ENCODE data around the gene AK8.

The AK8 gene, protein sequence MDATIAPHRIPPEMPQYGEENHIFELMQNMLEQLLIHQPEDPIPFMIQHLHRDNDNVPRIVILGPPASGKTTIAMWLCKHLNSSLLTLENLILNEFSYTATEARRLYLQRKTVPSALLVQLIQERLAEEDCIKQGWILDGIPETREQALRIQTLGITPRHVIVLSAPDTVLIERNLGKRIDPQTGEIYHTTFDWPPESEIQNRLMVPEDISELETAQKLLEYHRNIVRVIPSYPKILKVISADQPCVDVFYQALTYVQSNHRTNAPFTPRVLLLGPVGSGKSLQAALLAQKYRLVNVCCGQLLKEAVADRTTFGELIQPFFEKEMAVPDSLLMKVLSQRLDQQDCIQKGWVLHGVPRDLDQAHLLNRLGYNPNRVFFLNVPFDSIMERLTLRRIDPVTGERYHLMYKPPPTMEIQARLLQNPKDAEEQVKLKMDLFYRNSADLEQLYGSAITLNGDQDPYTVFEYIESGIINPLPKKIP

DNA sequence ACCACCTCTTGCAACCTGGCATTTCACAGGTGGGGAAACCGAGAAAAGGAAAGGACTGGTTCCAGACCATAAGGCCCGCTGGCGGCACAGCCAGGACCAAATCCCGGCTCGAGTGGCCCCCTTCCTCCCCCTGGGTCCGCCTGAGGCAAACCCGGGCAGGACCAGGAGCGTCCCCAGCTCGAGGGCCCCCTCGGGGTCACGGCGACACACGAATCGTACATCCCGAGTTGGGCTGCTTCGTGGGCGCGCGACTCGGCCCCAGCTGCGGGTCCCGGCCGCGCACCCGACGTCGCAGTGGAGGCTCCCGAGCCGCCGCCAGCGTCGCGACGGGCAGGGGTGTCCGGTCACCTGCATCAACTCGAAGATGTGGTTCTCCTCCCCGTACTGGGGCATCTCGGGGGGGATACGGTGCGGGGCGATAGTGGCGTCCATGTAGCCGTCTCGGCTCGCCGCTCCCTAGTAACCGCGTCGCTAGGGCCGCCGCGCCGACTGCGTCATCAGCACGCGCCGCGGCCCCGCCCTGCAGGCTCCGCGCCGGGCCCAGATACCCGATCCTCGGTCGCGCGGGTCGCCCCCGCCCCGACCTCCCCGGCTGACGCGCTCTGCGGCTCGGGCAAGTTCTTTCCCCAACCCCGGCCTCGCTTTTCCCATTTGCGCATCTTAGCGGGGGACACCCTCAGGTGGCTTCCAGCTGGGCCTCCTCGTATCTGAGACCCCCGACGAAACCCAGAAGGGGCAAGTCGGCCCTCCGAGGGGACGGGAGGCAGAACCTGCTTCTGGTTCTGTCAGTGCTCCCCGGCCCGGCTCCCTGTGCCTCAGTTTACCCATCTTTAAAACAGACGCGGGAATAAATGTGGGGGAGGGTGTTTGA lies at the start of gene AK8:
TSS of gene AK8 (minus strand) at position 461 of the 871 bp plus-strand sequence. CDS start at position 432, 29 bp downstream.
- peak; percentile 69 for DNase-seq (ENCODE audit: low read depth)

GRCh38 chr9:132927704-132928103 lies 49.6 kb upstream of the AK8 start:
- no peak for DNase-seq (ENCODE audit: low read depth)

GRCh38 chr9:132923346-132923902 lies 45.3 kb upstream of the AK8 start:
- no peak for DNase-seq (ENCODE audit: low read depth)

DNA sequence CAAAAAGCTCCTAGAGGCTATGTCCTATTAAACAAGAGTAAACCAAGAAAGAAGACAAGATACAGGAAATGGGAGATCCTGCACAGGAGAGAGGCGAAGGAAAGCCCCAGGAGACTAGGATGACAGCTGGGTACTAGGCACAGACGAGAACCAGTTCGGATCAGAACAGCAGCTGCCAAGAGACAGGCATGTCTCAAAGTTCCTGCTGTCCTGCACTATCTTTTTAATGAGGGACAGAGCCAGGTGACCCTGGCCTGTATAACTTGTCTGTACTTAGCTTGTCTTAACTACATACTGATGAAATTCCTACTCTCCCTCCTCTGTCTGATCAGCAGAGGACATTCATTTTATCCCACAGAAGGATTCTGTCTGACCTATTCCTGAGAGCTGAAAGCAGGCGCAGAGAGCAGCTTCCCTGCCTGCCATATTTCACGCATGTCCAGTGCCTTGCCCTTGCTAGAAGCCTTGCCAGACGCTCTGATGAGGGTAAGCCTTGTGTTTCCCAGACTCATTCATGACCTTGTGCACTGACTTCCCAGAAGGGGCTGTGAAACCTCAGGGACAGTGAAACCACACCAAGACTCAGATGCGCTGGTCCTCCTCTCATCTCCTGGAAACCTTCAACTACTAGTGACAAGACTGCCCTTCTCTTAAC lies 41.7 kb upstream of the AK8 start:
- DNase-seq (ENCODE audit: low read depth): no peak

DNA sequence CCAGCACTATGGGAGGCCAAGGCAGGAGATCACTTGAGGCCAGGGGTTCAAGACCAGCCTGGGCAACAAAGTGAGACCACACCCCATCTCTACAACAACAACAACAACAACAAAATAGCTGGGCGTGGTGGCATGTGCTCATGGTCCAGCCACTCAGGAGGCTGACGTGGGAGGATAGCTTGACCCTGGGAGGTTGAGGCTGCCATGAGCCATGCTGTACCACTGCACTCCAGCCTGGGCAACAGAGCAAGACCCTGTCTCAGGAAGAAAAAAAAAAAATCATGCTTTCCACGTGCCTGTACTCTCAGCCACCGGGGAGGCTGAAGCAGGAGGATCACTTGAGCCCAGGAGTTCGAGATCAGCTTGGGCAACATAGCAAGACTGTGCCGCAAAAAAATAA lies 36.8 kb upstream of the AK8 start:
- DNase-seq (ENCODE audit: low read depth): no peak

- DNase-seq (ENCODE audit: low read depth): no peak
Observed at GRCh38 chr9:132912131-132912530, 34.0 kb upstream of the AK8 start.

DNA sequence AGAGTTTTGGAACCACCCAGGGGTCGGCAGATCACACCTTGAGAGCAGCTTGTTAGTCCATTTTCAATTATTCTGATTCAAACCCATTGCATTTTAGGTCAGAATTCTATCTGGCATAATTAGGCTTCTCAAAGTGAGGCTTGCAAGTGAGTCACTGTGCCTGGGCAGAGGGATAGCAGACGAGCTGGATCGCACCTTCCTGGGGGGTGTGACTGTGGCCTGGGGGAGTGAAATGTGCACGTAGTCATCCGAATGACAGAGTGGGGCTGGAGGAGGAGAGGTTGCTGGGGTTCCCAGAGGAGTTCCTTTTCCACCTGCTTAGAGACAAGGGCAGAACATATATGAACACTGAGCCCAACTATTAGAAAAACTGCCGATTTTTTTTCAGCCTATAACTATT lies 32.3 kb upstream of the AK8 start:
- DNase-seq (ENCODE audit: low read depth): no peak

DNA sequence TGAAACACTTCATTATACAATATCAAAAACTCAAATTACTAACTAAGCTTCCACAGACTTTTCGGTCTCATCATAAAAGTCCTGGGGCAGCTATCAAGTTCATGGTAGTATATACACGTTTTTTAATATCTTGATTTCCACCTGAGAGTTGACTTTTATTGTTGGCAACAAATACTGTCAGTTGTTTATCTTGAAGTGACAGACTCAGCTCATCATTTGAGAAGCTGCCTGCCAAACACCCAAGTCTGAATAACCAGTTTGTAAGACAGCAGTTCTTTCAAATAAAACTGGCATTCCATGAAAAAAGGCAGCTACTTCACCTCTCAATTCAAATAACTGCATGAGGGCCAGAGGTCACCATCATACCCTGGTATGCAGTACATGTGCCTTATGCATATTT lies 31.2 kb upstream of the AK8 start:
- DNase-seq (ENCODE audit: low read depth): no peak

- no peak for DNase-seq (ENCODE audit: low read depth)
Observed at GRCh38 chr9:132908635-132909034, 30.6 kb upstream of the AK8 start.

DNA sequence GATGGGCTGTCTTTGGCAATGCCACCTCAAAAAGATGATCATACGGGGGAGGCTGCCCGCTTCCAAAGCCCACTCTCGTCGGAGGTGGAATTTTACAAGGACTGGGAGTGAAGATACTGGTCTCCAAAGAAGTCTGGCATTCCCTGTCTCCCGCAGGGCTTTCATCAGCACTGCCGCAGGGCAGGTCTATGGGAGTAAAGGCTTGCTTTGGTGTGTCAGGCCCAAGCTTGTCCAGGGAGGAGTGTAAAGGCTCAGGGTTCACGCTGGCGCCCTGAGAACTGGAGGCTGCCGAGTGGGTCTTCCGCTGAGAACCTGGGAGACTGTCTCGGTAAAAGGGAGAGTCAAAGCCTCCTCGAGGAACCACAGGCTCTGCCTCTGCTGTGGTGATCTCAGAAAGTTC lies 27.6 kb upstream of the AK8 start:
- no peak for DNase-seq (ENCODE audit: low read depth)

- DNase-seq (ENCODE audit: low read depth): no peak
Observed at GRCh38 chr9:132903574-132904492, 25.7 kb upstream of the AK8 start.

DNA sequence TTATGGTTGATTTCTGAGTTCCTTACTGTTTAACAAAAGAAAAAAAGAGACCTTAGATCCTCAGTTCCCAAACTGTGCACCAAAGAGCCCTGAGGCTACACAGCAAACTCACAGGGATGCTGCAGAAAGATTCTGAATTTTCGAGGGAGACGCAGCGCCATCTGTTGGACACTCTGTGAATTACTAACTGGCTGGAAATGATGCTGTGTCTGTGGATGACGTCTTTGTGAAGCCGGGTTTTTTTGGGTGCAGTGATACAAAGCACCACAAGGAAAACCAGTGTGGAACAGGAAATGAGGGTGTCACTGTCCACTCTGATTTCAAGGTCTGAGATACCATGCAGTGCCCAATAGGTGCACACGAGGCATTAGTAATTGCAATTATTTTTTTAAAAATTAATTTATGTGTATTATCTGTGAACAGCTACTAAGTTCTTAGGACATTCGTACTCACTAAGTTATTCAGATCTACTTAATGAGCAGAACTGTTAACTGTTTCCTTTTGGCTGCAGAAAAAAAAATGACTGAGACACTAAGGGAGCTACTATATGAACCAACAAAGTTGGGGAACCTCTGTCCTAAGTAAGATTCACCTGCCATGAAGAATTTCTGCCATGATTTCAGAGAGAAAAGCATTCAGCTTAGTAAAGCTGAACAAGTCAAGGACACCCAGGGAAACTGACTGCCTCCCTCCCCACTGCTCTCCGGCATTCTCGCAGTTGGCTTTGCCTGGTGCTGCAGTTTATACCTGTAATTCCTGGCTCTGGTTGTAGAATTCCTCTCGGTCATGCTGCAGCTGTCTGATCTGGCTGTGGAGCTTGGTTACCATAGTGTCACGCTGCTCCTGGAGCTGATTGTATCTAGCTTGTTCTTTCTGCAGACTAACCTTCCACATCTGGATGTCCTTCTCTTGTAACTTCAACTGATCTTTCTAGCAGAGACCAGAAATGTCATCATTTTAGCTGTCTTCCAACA lies 24.1 kb upstream of the AK8 start:
- peak; percentile 67 for DNase-seq (ENCODE audit: low read depth)

GRCh38 chr9:132898051-132898450 lies 20.0 kb upstream of the AK8 start:
- DNase-seq (ENCODE audit: low read depth): no peak

DNA sequence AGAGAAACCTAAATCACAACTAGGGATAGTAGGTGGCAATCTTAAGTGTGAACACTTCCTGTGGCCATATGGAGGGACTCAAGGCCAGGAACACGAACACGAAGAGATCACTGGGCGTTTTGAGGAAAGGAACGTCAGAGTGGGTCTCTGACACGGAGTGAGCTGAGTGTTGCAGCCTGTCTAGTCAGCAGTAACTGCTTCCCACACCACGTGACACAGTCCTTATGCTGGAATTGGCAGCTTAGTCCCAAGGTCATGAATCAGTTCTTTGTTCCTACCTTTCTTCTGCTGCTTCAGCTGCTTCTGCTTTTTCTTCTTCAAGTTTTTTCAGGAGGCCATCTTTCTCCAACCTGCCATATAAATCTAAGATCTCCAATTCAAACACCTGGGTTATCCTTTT lies 18.8 kb upstream of the AK8 start:
- no peak for DNase-seq (ENCODE audit: low read depth)

DNA sequence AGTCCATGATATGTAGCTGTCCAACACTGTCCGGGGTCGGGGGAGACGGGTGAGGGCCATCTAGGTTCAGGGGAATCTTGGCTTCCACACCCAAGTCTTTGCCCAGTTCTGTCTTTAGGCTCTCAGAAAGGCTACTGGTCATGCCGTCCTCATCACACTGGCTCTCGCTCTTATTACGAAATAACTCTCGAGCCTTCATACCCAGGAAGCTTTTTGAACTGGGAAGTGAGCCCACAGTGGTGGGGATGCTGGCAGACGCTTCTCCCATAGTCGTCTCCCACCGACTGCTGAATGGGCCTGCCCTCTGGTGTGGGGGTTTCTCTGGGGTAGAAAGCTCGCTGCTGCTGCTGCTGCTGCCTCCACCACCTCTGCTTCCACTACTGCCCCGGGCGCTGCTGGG lies 18.2 kb upstream of the AK8 start:
- DNase-seq (ENCODE audit: low read depth): no peak

- no peak for DNase-seq (ENCODE audit: low read depth)
Observed at GRCh38 chr9:132894862-132895835, 17.1 kb upstream of the AK8 start.

GRCh38 chr9:132894346-132894745 lies 16.3 kb upstream of the AK8 start:
- DNase-seq (ENCODE audit: low read depth): no peak

GRCh38 chr9:132892400-132892799 lies 14.3 kb upstream of the AK8 start:
- no peak for DNase-seq (ENCODE audit: low read depth)

DNA sequence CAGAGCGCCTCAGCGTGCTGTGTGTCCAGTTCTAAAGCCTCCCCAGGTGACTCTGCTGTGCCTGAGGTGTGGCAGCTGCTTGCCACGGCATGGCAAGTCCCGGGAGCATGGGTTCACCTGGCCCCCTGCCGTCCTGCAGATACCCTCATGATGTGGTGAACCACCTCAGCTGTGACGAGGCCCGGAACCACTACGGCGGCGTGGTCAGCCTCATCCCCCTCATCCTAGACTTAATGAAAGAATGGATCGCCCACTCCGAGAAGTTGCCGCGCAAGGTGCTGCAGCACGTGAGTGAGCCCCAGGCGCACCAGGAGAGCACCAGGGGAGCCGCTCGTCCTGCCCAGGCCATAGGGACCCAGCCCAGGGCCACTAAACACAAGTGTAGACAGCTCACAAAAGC lies 10.1 kb upstream of the AK8 start:
- DNase-seq (ENCODE audit: low read depth): no peak

Measured in activated T-cell treated with anti-CD3 and anti-CD28 coated beads for 24 hours (primary cell).